PC-3 (cell line): ENCODE measurements around the gene PIGO. TPM values are rescaled to one million over a fixed set of nuclear protein-coding genes. Genes with fewer than 3 reads are reported as not detected.

Experiments used
- ATAC-seq: fragments of 200-7000 bp; cut with Tn5 transposase; 2 replicates; pipeline ENCODE4 v1.9.1; 2020; ENCODE audit warnings: mild to moderate bottlenecking, moderate library complexity
- BruUV-seq: library from RNA; stranded (reverse); fragments of 400-500 nt; replicated peaks from 2 replicates; lab custom pipeline; 2021; lab: Mats Ljungman, UMichigan
- CTCF ChIA-PET: fragments of 300-600 bp; sonication (Branson Sonifier 250); formaldehyde crosslinking; loops from one replicate; lab custom pipeline; 2022; ENCODE audit warnings: antibody characterized with exemption; lab: Charles Lee
- POLR2A ChIA-PET: fragments of 300-600 bp; sonication (Branson Sonifier 250); formaldehyde crosslinking; loops from one replicate; lab custom pipeline; 2022; ENCODE audit warnings: antibody characterized with exemption; ENCODE audit not compliant: unreplicated experiment; lab: Charles Lee
- DNase-seq: peaks from one replicate; pipeline ENCODE4 v3.0.0-alpha.2; 2015
- H2AFZ ChIP-seq: fragments of 300-600 bp; sonication (generic); 2 replicates; pipeline ENCODE4 v1.6.0; 2016; ENCODE audit warnings: antibody characterized with exemption, low read length
- H3F3A ChIP-seq: fragments of 300-600 bp; sonication (generic); one replicate; pipeline ENCODE4 v1.6.0; 2017; ENCODE audit warnings: antibody characterized with exemption, low read length, control low read depth, mild to moderate bottlenecking; ENCODE audit not compliant: unreplicated experiment
- H3K27ac ChIP-seq: fragments of 300-600 bp; sonication (generic); 2 replicates; pipeline ENCODE4 v1.5.1; 2016; ENCODE audit warnings: mild to moderate bottlenecking, low read length
- H3K27me3 ChIP-seq: fragments of 300-600 bp; sonication (generic); 2 replicates; pipeline ENCODE4 v1.6.1; 2016; ENCODE audit warnings: low read length, mixed read lengths
- H3K36me3 ChIP-seq: fragments of 300-600 bp; sonication (generic); 2 replicates; pipeline ENCODE4 v1.6.1; 2016; ENCODE audit warnings: low read depth, mixed run types, low read length, mixed read lengths
- H3K4me1 ChIP-seq: fragments of 300-600 bp; sonication (generic); 2 replicates; pipeline ENCODE4 v1.5.1; 2016; ENCODE audit warnings: low read length; ENCODE audit not compliant: insufficient read depth
- H3K4me2 ChIP-seq: fragments of 300-600 bp; sonication (generic); 2 replicates; pipeline ENCODE4 v1.6.0; 2016; ENCODE audit warnings: low read length
- H3K4me3 ChIP-seq: fragments of 300-600 bp; sonication (generic); 2 replicates; pipeline ENCODE4 v1.5.1; 2016; ENCODE audit warnings: mild to moderate bottlenecking, low read length, mixed read lengths
- H3K79me2 ChIP-seq: fragments of 300-600 bp; sonication (generic); 2 replicates; pipeline ENCODE4 v1.6.1; 2017; ENCODE audit warnings: low read length, mixed read lengths
- H3K9ac ChIP-seq: fragments of 300-600 bp; sonication (generic); 2 replicates; pipeline ENCODE4 v1.6.0; 2016; ENCODE audit warnings: mild to moderate bottlenecking, low read length
- H3K9me2 ChIP-seq: fragments of 300-600 bp; sonication (generic); replicated peaks from 2 replicates; pipeline ENCODE4 v1.6.1; 2016; ENCODE audit warnings: mixed run types, low read length, mixed read lengths
- H3K9me3 ChIP-seq: fragments of 300-600 bp; sonication (generic); 2 replicates; pipeline ENCODE4 v1.6.1; 2016; ENCODE audit warnings: low read length, mixed read lengths
- H4K20me1 ChIP-seq: fragments of 300-600 bp; sonication (generic); 2 replicates; pipeline ENCODE4 v1.6.1; 2016; ENCODE audit warnings: low read length, mixed read lengths
- EZH2 ChIP-seq: fragments of 300-600 bp; sonication (generic); IDR thresholded peaks from one replicate; pipeline ENCODE4 v1.6.1; 2017; ENCODE audit warnings: antibody characterized with exemption, mild to moderate bottlenecking, low read length; ENCODE audit not compliant: unreplicated experiment
- EZH2phosphoT487 ChIP-seq: fragments of 300-600 bp; sonication (generic); IDR thresholded peaks from 2 replicates; pipeline ENCODE4 v1.6.1; 2018; ENCODE audit warnings: mild to moderate bottlenecking, antibody characterized with exemption, low read length, borderline replicate concordance
- intact Hi-C: fragments of 100-400 bp; cut with micrococcal nuclease; formaldehyde crosslinking; loops from 2 replicates; pipeline ENCODE4 v1.9.0; 2023
- total RNA-seq: library from RNA; depleted of rRNA; stranded (reverse); fragments of >200 nt; gene quantifications from 2 replicates; pipeline ENCODE4 v1.2.3, GENCODE V29; 2014
- TF ChIP-seq, protein P1 (sequence below): fragments of 300-600 bp; sonication (generic); conservative IDR thresholded peaks from 2 replicates; pipeline ENCODE4 v1.5.1; 2017; ENCODE audit warnings: antibody characterized with exemption, low read depth, mild to moderate bottlenecking, low read length

Gene PIGO
- total RNA-seq, 1 experiment from 2014 or later: 18.2 TPM

DNA sequence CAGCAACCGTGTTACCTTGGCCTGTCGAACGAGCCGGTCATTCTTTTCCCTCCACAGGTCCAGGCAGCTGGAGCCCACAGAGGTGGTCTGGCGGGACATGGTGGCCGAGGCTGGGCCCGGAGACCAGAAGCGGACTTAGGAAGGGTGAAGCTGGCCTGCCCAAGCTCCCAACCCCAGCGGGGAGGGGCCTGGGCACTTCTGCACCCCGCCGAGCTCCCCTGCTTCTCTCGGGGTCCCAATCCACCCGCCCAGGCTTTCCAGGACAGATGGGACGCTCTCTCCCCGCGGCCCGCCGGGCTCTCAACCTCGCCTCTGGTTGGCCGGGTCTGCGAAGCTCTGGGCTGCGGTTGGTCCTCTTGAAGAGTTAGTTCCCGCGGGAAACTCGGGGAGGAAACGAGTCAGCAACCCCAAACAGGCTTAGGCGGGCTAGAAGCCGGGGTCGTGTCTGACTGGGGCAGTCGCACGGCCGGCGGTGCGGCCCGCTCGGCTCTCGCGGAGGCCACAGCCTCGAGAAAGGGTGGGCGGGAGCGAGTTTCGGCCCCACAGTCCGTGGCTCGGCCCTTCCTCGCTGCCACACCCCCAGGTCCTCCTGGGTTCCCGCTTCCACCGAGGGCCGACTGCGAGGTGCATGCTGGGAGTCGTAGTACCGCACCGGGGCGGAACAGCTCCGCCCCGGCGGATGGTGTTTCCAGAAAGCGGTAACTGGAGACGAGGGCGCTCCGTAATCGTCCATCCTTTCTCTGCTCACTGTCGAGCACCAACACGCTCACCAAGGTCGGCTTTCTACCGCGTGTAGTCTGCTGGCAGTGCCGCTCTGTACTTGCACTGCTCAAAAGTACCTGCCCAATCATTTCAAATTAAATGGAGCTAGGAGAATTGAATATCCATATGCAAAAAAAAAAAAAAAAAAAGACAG is 16.7 kb downstream of the PIGO start, which contains the start of gene FANCG:
Gene FANCG (minus strand): TSS at position 517 of the 916 bp plus-strand sequence. CDS start 418 bp downstream, at position 99.
- Histone ChIP-seq H3K27me3 (no peaks in the 10 kb centered on the region), H3K36me3 (no peaks in the 10 kb centered on the region), H3K79me2 (peaks cover 29% of the 10 kb centered on the region), H2AFZ (peak within 1 kb of the TSS; percentile 87), H3K9me2 (no peaks in the 10 kb centered on the region), H3K27ac (peak within 1 kb of the TSS; percentile 83), H3K4me3 (peak within 1 kb of the TSS; percentile 91), H3F3A (no peaks in the 10 kb centered on the region), H3K9ac (peak within 1 kb of the TSS; percentile 92), H3K4me2 (peak within 1 kb of the TSS; percentile 98), H4K20me1 (no peaks in the 10 kb centered on the region), H3K9me3 (no peaks in the 10 kb centered on the region), H3K4me1 (0 out of 2 replicates have a peak, but pooled peaks cover 8% of the 10 kb centered on the region)
- peak; percentile 87 for DNase-seq
- no TSS peak for BruUV-seq
- intact Hi-C loops: no loop called here
- TF ChIP-seq EZH2: no peak
- TF ChIP-seq EZH2phosphoT487: no peak
- TF ChIP-seq, protein P1, sequence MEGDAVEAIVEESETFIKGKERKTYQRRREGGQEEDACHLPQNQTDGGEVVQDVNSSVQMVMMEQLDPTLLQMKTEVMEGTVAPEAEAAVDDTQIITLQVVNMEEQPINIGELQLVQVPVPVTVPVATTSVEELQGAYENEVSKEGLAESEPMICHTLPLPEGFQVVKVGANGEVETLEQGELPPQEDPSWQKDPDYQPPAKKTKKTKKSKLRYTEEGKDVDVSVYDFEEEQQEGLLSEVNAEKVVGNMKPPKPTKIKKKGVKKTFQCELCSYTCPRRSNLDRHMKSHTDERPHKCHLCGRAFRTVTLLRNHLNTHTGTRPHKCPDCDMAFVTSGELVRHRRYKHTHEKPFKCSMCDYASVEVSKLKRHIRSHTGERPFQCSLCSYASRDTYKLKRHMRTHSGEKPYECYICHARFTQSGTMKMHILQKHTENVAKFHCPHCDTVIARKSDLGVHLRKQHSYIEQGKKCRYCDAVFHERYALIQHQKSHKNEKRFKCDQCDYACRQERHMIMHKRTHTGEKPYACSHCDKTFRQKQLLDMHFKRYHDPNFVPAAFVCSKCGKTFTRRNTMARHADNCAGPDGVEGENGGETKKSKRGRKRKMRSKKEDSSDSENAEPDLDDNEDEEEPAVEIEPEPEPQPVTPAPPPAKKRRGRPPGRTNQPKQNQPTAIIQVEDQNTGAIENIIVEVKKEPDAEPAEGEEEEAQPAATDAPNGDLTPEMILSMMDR: no peak
- POLR2A ChIA-PET: interaction anchor here (0.6 kb wide), 1 partner anchor 683 kb away, joined by 3 read pairs; no protein-coding TSS in a partner anchor
- ATAC-seq: peak; percentile 93
- CTCF ChIA-PET: interaction anchor here (0.6 to 1.1 kb wide), 3 partner anchors 8 to 180 kb away, joined by 3 to 4 read pairs (median 3); no protein-coding TSS in a partner anchor

DNA sequence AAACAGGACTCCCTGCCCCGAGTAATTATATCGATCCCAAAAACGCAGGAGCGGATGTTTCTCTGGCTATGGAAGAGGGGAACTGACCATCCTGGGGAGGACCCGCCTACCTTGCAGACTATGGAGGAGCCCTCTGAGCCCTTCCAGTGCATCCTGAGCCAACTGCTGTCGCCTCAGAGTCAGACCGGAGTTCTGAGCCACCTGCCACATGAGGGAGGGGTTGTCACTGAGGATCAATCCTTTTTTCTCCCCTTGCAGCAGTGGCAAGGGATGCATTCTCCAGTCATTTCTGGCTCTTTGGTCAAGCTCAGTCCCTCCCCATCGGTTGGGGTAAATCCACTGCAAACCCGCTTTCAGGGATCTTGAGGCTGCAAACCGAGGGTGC is 17.4 kb downstream of the PIGO start:
- Histone ChIP-seq H3K27me3 (no peaks in the 10 kb centered on the region), H2AFZ (peak overlapping the region; percentile 87), H3K9me3 (no peaks in the 10 kb centered on the region), H3K4me2 (peak overlapping the region; percentile 98), H3K27ac (peak overlapping the region; percentile 83; the same call in 1 of the 2 replicates), H3K36me3 (no peaks in the 10 kb centered on the region), H3F3A (no peaks in the 10 kb centered on the region), H3K79me2 (peaks cover 29% of the 10 kb centered on the region), H3K9ac (peak overlapping the region; percentile 92), H4K20me1 (no peaks in the 10 kb centered on the region), H3K4me1 (0 out of 2 replicates have a peak, but pooled peaks cover 8% of the 10 kb centered on the region), H3K4me3 (peak overlapping the region; percentile 91), H3K9me2 (no peaks in the 10 kb centered on the region)
- ATAC-seq: peak; percentile 19
- DNase-seq: no peak
- CTCF ChIA-PET: no interaction called here
- TF ChIP-seq, protein P1: no peak
- TF ChIP-seq EZH2phosphoT487 (no peak), EZH2 (no peak)
- intact Hi-C loops: no loop called here
- POLR2A ChIA-PET: interaction anchor here (0.6 kb wide), 1 partner anchor 684 kb away, joined by 3 read pairs; no protein-coding TSS in a partner anchor
- TSS peak; percentile 45 for BruUV-seq
